Dermis blood vessel endothelial cell (primary cell): ENCODE results near the gene PRR7. TPM values are rescaled to one million over a fixed set of nuclear protein-coding genes. Genes with fewer than 3 reads are reported as not detected.

Experiments used
- DNase-seq: peaks from one replicate; pipeline ENCODE4 v3.0.0; 2010
- total RNA-seq: library from RNA; depleted of rRNA; stranded (reverse); fragments of >200 nt; gene quantifications from 2 replicates; pipeline ENCODE4 v1.2.3, GENCODE V29; 2014

PRR7 gene
- total RNA-seq, 1 donor from 2014 or later = 4.8 TPM

GRCh38 chr5:177486256-177486655 lies 39.6 kb downstream of the PRR7 start:
- DNase-seq = no peak

GRCh38 chr5:177487144-177487543 lies 40.5 kb downstream of the PRR7 start:
- no peak for DNase-seq

GRCh38 chr5:177487975-177488374 lies 41.4 kb downstream of the PRR7 start:
- peak; percentile 40 for DNase-seq

GRCh38 chr5:177489119-177489716 lies 42.6 kb downstream of the PRR7 start:
- peak; percentile 46 for DNase-seq

- DNase-seq = no peak
Observed at GRCh38 chr5:177490311-177490991, 43.8 kb downstream of the PRR7 start.

GRCh38 chr5:177490992-177491391 lies 44.4 kb downstream of the PRR7 start:
- DNase-seq = no peak

GRCh38 chr5:177491429-177491945 lies 44.9 kb downstream of the PRR7 start:
- DNase-seq = peak; percentile 76

GRCh38 chr5:177491983-177492746 lies 45.6 kb downstream of the PRR7 start:
- no peak for DNase-seq

- no peak for DNase-seq
Observed at GRCh38 chr5:177492841-177493240, 46.2 kb downstream of the PRR7 start.

GRCh38 chr5:177493795-177494345 lies 47.3 kb downstream of the PRR7 start:
- no peak for DNase-seq

- peak; percentile 91 for DNase-seq
Observed at GRCh38 chr5:177494346-177495195, 48.0 kb downstream of the PRR7 start.

- peak; percentile 83 for DNase-seq
Observed at GRCh38 chr5:177495243-177496060, 48.8 kb downstream of the PRR7 start.

- DNase-seq = peak; percentile 66
Observed at GRCh38 chr5:177496070-177496726, 49.6 kb downstream of the PRR7 start.

GRCh38 chr5:177496727-177497291 lies 50.2 kb downstream of the PRR7 start:
- DNase-seq = peak; percentile 91

GRCh38 chr5:177497292-177498012 lies 50.8 kb downstream of the PRR7 start, which contains the start of gene PDLIM7:
Gene PDLIM7, minus strand, starts transcription at chr5:177497604. Its CDS starts 1,092 bp downstream, at chr5:177496512.
- peak; percentile 98 for DNase-seq

- DNase-seq = peak; percentile 53
Observed at GRCh38 chr5:177498013-177498787, 51.6 kb downstream of the PRR7 start.

- no peak for DNase-seq
Observed at GRCh38 chr5:177499842-177500241, 53.2 kb downstream of the PRR7 start.

- DNase-seq = peak; percentile 94
Observed at GRCh38 chr5:177500685-177501522, 54.3 kb downstream of the PRR7 start.
